ENCODE measurements around the gene ETV6.

The ETV6 gene

DNA sequence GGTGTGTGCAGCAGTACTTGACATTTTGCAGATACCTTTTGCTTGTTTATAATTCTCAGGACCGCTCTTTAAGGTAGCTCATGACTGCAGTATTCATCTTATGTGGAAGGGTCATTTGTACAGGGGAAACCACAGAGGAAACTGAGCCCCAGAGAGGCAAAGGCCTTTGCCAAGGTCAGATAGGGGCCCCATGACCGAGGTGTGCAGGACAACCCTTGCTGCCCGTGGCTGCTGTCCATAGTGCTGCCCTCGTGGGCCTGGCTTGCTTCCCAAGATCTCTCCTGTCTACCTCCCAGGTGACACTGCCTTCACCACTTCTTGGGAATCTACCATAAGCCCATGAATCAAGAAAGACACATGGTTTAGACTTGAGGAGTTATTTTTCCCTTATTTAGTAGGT lies 222.6 kb downstream of the ETV6 start:
- no peaks in the 10 kb centered on the region for H3K27me3 ChIP-seq (ENCODE audit: insufficient read depth, low read length, poor library complexity)

GRCh38 chr12:11875414-11875935 lies 226.0 kb downstream of the ETV6 start:
- Histone ChIP-seq H3K4me1 (ENCODE audit: control insufficient read depth, low read depth, low read length) (peaks cover 7% of the 10 kb centered on the region), H4K8ac (ENCODE audit: low read depth, low read length) (no peak overlapping the region), H2BK5ac (ENCODE audit: low read length) (no peak overlapping the region), H3K79me2 (ENCODE audit: control insufficient read depth, insufficient read depth, low read length) (no peaks in the 10 kb centered on the region), H3K23ac (ENCODE audit: low read length) (no peak overlapping the region), H3K79me1 (ENCODE audit: low read length) (no peaks in the 10 kb centered on the region), H4K5ac (ENCODE audit: low read length) (no peak overlapping the region), H3K27ac (ENCODE audit: low read depth, low read length) (no peak overlapping the region), H3K4ac (ENCODE audit: low read depth, low read length) (no peak overlapping the region), H3K56ac (ENCODE audit: low read length) (no peak overlapping the region), H3K9ac (ENCODE audit: low read length) (no peak overlapping the region), H3K4me3 (ENCODE audit: low read length) (no peak overlapping the region), H2BK120ac (ENCODE audit: low read depth, low read length) (no peak overlapping the region), H2BK15ac (replicated peaks; ENCODE audit: low read depth) (no peak overlapping the region), H2AK5ac (ENCODE audit: low read length) (no peak overlapping the region), H3K4me2 (ENCODE audit: low read length) (no peak overlapping the region), H3K27me3 (ENCODE audit: insufficient read depth, low read length, poor library complexity) (no peaks in the 10 kb centered on the region), H3K18ac (ENCODE audit: low read length) (no peak overlapping the region), H3K36me3 (ENCODE audit: control insufficient read depth, insufficient read depth, low read length) (no peaks in the 10 kb centered on the region)
- no CpG with 5 or more reads among the region's 3 CpGs for WGBS (ENCODE audit: extremely low coverage, insufficient coverage, low lambda C conversion rate)
- DNase-seq = peak; percentile 65

More for the DNA sequence above, 222.6 kb downstream of the ETV6 start:
- H3K56ac ChIP-seq (ENCODE audit: low read length) = no peak overlapping the region
- DNase-seq = no peak
- no peak overlapping the region for H3K18ac ChIP-seq (ENCODE audit: low read length)
- H2BK15ac ChIP-seq (replicated peaks; ENCODE audit: low read depth) = no peak overlapping the region
- no peak overlapping the region for H3K4ac ChIP-seq (ENCODE audit: low read depth, low read length)
- no peaks in the 10 kb centered on the region for H3K79me1 ChIP-seq (ENCODE audit: low read length)
- H3K36me3 ChIP-seq (ENCODE audit: control insufficient read depth, insufficient read depth, low read length) = no peaks in the 10 kb centered on the region
- H3K4me2 ChIP-seq (ENCODE audit: low read length) = no peak overlapping the region
- no peak overlapping the region for H2BK120ac ChIP-seq (ENCODE audit: low read depth, low read length)
- H4K8ac ChIP-seq (ENCODE audit: low read depth, low read length) = no peak overlapping the region
- no peak overlapping the region for H3K9ac ChIP-seq (ENCODE audit: low read length)
- no peaks in the 10 kb centered on the region for H3K4me1 ChIP-seq (ENCODE audit: control insufficient read depth, low read depth, low read length)
- no CpG with 5 or more reads among the region's 4 CpGs for WGBS (ENCODE audit: extremely low coverage, insufficient coverage, low lambda C conversion rate)
- H3K27ac ChIP-seq (ENCODE audit: low read depth, low read length) = no peak overlapping the region
- H3K23ac ChIP-seq (ENCODE audit: low read length) = no peak overlapping the region
- H2AK5ac ChIP-seq (ENCODE audit: low read length) = no peak overlapping the region
- no peak overlapping the region for H4K5ac ChIP-seq (ENCODE audit: low read length)
- H2BK5ac ChIP-seq (ENCODE audit: low read length) = no peak overlapping the region
- no peaks in the 10 kb centered on the region for H3K79me2 ChIP-seq (ENCODE audit: control insufficient read depth, insufficient read depth, low read length)
- no peak overlapping the region for H3K4me3 ChIP-seq (ENCODE audit: low read length)

- Histone ChIP-seq H4K8ac (ENCODE audit: low read depth, low read length) (no peak overlapping the region), H2BK15ac (replicated peaks; ENCODE audit: low read depth) (no peak overlapping the region), H3K27ac (ENCODE audit: low read depth, low read length) (no peak overlapping the region), H3K4ac (ENCODE audit: low read depth, low read length) (no peak overlapping the region), H3K4me1 (ENCODE audit: control insufficient read depth, low read depth, low read length) (peaks cover 7% of the 10 kb centered on the region), H2BK120ac (ENCODE audit: low read depth, low read length) (no peak overlapping the region), H3K4me2 (ENCODE audit: low read length) (no peak overlapping the region), H3K4me3 (ENCODE audit: low read length) (no peak overlapping the region), H3K36me3 (ENCODE audit: control insufficient read depth, insufficient read depth, low read length) (no peaks in the 10 kb centered on the region), H3K18ac (ENCODE audit: low read length) (no peak overlapping the region), H2BK5ac (ENCODE audit: low read length) (no peak overlapping the region), H3K23ac (ENCODE audit: low read length) (no peak overlapping the region), H3K9ac (ENCODE audit: low read length) (no peak overlapping the region), H3K27me3 (ENCODE audit: insufficient read depth, low read length, poor library complexity) (no peaks in the 10 kb centered on the region), H2AK5ac (ENCODE audit: low read length) (no peak overlapping the region), H4K5ac (ENCODE audit: low read length) (no peak overlapping the region), H3K79me1 (ENCODE audit: low read length) (no peaks in the 10 kb centered on the region), H3K79me2 (ENCODE audit: control insufficient read depth, insufficient read depth, low read length) (no peaks in the 10 kb centered on the region), H3K56ac (ENCODE audit: low read length) (no peak overlapping the region)
- DNase-seq = no peak
- no CpG with 5 or more reads among the region's 5 CpGs for WGBS (ENCODE audit: extremely low coverage, insufficient coverage, low lambda C conversion rate)
Observed at GRCh38 chr12:11876307-11876706, 226.8 kb downstream of the ETV6 start.

DNA sequence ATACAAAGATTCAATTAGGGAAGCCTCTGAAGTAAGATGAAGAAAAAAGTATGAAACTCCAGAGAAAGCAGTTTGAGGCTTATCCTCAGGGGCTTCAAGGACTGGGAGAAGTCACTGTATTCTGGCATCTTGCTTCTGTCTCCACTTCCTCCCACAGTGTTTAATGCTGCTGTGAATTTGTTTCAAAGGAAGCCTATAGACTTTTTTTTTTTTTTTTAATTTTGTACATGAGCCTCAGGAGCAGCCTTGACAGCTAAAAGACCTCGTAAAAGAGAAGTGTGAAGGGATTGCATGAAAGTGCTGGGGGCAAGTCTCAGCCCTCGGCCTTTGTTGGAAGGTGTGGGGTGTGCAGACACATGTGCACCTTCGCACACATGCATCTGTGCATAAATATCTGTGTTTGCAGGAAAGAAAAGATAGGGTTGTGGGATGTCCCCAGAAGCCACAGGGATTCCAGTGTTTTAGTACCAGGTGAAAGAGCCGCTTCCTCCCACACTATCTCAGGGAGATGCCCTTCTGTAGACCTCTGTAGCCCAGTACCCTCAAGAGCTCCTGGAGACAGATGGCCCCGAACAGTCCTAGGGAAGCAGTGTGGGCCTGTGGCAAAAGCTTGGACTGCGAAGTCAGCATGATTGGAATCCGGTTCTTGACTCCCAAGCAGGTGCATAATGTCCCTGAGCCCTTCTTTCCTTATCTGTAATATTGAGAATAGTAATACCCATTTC lies 227.8 kb downstream of the ETV6 start:
- H4K5ac ChIP-seq (ENCODE audit: low read length) = no peak overlapping the region
- peak overlapping the region; percentile 58 for H3K56ac ChIP-seq (ENCODE audit: low read length)
- H3K4me2 ChIP-seq (ENCODE audit: low read length) = no peak overlapping the region
- no peak overlapping the region for H3K4ac ChIP-seq (ENCODE audit: low read depth, low read length)
- H4K8ac ChIP-seq (ENCODE audit: low read depth, low read length) = no peak overlapping the region
- no peaks in the 10 kb centered on the region for H3K36me3 ChIP-seq (ENCODE audit: control insufficient read depth, insufficient read depth, low read length)
- H2BK5ac ChIP-seq (ENCODE audit: low read length) = no peak overlapping the region
- H3K4me1 ChIP-seq (ENCODE audit: control insufficient read depth, low read depth, low read length) = peaks cover 7% of the 10 kb centered on the region
- no peak overlapping the region for H3K27ac ChIP-seq (ENCODE audit: low read depth, low read length)
- H3K9ac ChIP-seq (ENCODE audit: low read length) = no peak overlapping the region
- no peak overlapping the region for H3K18ac ChIP-seq (ENCODE audit: low read length)
- H2BK120ac ChIP-seq (ENCODE audit: low read depth, low read length) = no peak overlapping the region
- no CpG with 5 or more reads among the region's 7 CpGs for WGBS (ENCODE audit: extremely low coverage, insufficient coverage, low lambda C conversion rate)
- no peak overlapping the region for H3K4me3 ChIP-seq (ENCODE audit: low read length)
- no peaks in the 10 kb centered on the region for H3K79me1 ChIP-seq (ENCODE audit: low read length)
- no peak overlapping the region for H2AK5ac ChIP-seq (ENCODE audit: low read length)
- no peaks in the 10 kb centered on the region for H3K27me3 ChIP-seq (ENCODE audit: insufficient read depth, low read length, poor library complexity)
- no peak overlapping the region for H2BK15ac ChIP-seq (replicated peaks; ENCODE audit: low read depth)
- no peak for DNase-seq
- no peak overlapping the region for H3K23ac ChIP-seq (ENCODE audit: low read length)
- no peaks in the 10 kb centered on the region for H3K79me2 ChIP-seq (ENCODE audit: control insufficient read depth, insufficient read depth, low read length)

DNA sequence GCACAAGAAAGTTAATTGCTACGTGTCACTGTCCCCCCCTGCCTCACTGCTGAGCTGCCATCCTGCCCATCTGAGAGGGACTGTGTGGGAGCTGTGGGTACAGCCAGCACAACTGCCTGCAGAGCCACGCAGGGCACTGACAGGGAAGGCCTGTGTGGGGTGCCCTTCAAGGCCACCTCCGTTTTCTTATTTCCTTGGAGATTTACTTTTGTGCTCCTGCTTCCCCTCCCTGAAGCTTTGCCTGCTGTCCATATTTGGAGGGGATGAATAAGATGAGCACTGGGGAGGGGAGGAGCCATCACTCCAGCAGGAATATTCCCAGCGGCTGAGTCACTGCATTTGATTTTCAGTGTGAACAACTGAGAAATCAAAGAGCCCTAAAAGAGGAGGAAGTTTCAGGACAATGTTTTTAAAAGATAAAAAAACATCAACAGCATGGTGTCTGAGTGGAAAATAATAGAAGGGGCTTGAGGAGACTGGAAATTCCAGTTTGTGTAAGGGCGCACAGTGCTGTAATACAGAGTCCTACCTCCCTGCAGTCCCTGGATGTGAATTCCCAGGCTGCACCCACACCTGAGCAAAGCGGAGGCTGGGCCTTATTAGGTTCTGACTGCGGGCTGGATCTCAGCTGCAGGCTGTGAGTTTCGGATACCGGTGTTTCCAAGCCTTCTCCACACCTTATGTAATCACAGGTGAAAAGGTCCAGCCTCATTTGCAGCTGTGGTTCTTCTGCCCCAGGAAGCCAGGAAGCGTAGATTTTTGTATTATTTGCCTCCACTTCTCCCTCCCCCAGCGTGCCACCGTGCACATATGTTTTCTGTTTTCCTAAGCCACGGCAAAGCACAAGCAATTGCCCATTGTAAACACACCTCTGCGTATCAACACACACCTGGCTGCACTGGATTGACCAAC lies 228.7 kb downstream of the ETV6 start:
- H2AK5ac ChIP-seq (ENCODE audit: low read length) = no peak overlapping the region
- H3K4me1 ChIP-seq (ENCODE audit: control insufficient read depth, low read depth, low read length) = peaks cover 7% of the 10 kb centered on the region
- H3K27me3 ChIP-seq (ENCODE audit: insufficient read depth, low read length, poor library complexity) = no peaks in the 10 kb centered on the region
- H3K4ac ChIP-seq (ENCODE audit: low read depth, low read length) = no peak overlapping the region
- no peak overlapping the region for H2BK120ac ChIP-seq (ENCODE audit: low read depth, low read length)
- H2BK15ac ChIP-seq (replicated peaks; ENCODE audit: low read depth) = no peak overlapping the region
- H3K18ac ChIP-seq (ENCODE audit: low read length) = no peak overlapping the region
- H3K79me1 ChIP-seq (ENCODE audit: low read length) = no peaks in the 10 kb centered on the region
- peak overlapping the region; percentile 58 for H3K56ac ChIP-seq (ENCODE audit: low read length)
- no peak overlapping the region for H3K4me2 ChIP-seq (ENCODE audit: low read length)
- no peak overlapping the region for H3K9ac ChIP-seq (ENCODE audit: low read length)
- H3K23ac ChIP-seq (ENCODE audit: low read length) = no peak overlapping the region
- peak; percentile 65 for DNase-seq
- H4K8ac ChIP-seq (ENCODE audit: low read depth, low read length) = no peak overlapping the region
- WGBS (ENCODE audit: extremely low coverage, insufficient coverage, low lambda C conversion rate) = no CpG with 5 or more reads among the region's 14 CpGs
- H3K36me3 ChIP-seq (ENCODE audit: control insufficient read depth, insufficient read depth, low read length) = no peaks in the 10 kb centered on the region
- H4K5ac ChIP-seq (ENCODE audit: low read length) = no peak overlapping the region
- H3K27ac ChIP-seq (ENCODE audit: low read depth, low read length) = no peak overlapping the region
- no peaks in the 10 kb centered on the region for H3K79me2 ChIP-seq (ENCODE audit: control insufficient read depth, insufficient read depth, low read length)
- no peak overlapping the region for H3K4me3 ChIP-seq (ENCODE audit: low read length)
- H2BK5ac ChIP-seq (ENCODE audit: low read length) = no peak overlapping the region

Measured in mesendoderm (in vitro differentiated cells).